Liver (tissue), 3 donors: Measurements from ENCODE around the gene MTA3.

Experiments
- EGR1 ChIP-seq, 2 donors: IDR thresholded peaks; 2 replicates each; pipeline ENCODE4 v1.6.1; 2016 to 2018; ENCODE audit warnings: antibody characterized with exemption in 2 of 2, low read depth in 2 of 2
- FOXA1 ChIP-seq: IDR thresholded peaks from 2 replicates; pipeline ENCODE4 v1.6.1; 2016; ENCODE audit warnings: antibody characterized with exemption
- GABPA ChIP-seq, 2 donors: IDR thresholded peaks in 1 of 2; conservative IDR thresholded peaks in 1 of 2; 2 replicates each; pipeline ENCODE4 v1.6.1; 2016; ENCODE audit warnings: antibody characterized with exemption in 2 of 2, mild to moderate bottlenecking in 1 of 2, moderate library complexity in 1 of 2
- HNF4A ChIP-seq, 2 donors: conservative IDR thresholded peaks; 2 replicates each; pipeline ENCODE4 v1.6.1; 2016; ENCODE audit warnings: antibody characterized with exemption in 2 of 2, mild to moderate bottlenecking in 2 of 2
- RAD21 ChIP-seq, 2 donors: IDR thresholded peaks; 2 replicates each; pipeline ENCODE4 v1.6.1; 2016; ENCODE audit warnings: antibody characterized with exemption in 2 of 2, mild to moderate bottlenecking in 2 of 2
- RXRA ChIP-seq, 2 donors: IDR thresholded peaks; 2 replicates each; pipeline ENCODE4 v1.6.1; 2017 to 2018; ENCODE audit warnings: antibody characterized with exemption in 2 of 2, mild to moderate bottlenecking in 1 of 2
- SP1 ChIP-seq: IDR thresholded peaks from 2 replicates; pipeline ENCODE4 v1.6.1; 2018; ENCODE audit warnings: antibody characterized with exemption, mild to moderate bottlenecking
- TAF1 ChIP-seq: conservative IDR thresholded peaks from 2 replicates; pipeline ENCODE4 v1.6.1; 2016; ENCODE audit warnings: antibody characterized with exemption, mild to moderate bottlenecking
- YY1 ChIP-seq: IDR thresholded peaks from 2 replicates; pipeline ENCODE4 v1.6.1; 2016; ENCODE audit warnings: antibody characterized with exemption, mild to moderate bottlenecking
- TF ChIP-seq, protein P1 (sequence below): fragments of 150-350 bp; IDR thresholded peaks from 2 replicates; pipeline ENCODE4 v1.5.1; 2017; ENCODE audit warnings: improper control_type of control experiment, low read depth, low read length; ENCODE audit not compliant: missing input control
- TF ChIP-seq, protein P2 (sequence below): IDR thresholded peaks from 2 replicates; pipeline ENCODE4 v1.6.1; 2016; ENCODE audit warnings: antibody characterized with exemption
- TF ChIP-seq, protein P3 (sequence below): IDR thresholded peaks from 2 replicates; pipeline ENCODE4 v1.6.1; 2016; ENCODE audit warnings: antibody characterized with exemption, mild to moderate bottlenecking
- TF ChIP-seq, protein P4 (sequence below): IDR thresholded peaks from 2 replicates; pipeline ENCODE4 v1.6.1; 2016; ENCODE audit warnings: antibody characterized with exemption
- donor health status: healthy.
- donor health status: healthy.

DNA sequence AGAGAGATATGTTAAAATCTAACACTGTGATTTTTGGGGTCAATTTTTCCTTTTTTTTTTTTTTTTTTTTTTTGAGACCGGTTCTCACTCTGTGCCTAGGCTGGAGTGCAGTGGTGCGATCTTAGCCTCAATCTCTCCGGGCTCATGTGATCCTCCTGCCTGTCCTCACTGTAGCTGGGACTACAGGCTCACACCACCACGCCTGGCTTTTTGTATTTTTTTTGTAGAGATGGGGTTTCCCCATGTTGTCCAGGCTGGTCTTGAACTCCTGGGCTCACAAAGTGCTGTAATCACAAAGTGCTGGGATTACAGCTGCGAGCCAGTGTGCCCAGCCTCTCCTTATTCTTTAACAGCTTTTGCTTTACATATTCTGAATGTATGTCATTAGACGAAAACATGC, 226.8 kb downstream of the MTA3 start:
- TF ChIP-seq RXRA (IDR thresholded peaks at IDR 0.05) (no peak), TAF1 (no peak), SP1 (no peak), GABPA (IDR thresholded peaks at IDR 0.05 in 1 of 2, conservative IDR thresholded peaks at IDR 0.05 in 1 of 2) (no peak), FOXA1 (no peak), HNF4A (conservative IDR thresholded peaks at IDR 0.05) (no peak), YY1 (no peak), EGR1 (IDR thresholded peaks at IDR 0.05; ENCODE audit: low read depth in 2 of 2) (no peak), RAD21 (IDR thresholded peaks at IDR 0.05) (no peak)
- TF ChIP-seq, protein P1, sequence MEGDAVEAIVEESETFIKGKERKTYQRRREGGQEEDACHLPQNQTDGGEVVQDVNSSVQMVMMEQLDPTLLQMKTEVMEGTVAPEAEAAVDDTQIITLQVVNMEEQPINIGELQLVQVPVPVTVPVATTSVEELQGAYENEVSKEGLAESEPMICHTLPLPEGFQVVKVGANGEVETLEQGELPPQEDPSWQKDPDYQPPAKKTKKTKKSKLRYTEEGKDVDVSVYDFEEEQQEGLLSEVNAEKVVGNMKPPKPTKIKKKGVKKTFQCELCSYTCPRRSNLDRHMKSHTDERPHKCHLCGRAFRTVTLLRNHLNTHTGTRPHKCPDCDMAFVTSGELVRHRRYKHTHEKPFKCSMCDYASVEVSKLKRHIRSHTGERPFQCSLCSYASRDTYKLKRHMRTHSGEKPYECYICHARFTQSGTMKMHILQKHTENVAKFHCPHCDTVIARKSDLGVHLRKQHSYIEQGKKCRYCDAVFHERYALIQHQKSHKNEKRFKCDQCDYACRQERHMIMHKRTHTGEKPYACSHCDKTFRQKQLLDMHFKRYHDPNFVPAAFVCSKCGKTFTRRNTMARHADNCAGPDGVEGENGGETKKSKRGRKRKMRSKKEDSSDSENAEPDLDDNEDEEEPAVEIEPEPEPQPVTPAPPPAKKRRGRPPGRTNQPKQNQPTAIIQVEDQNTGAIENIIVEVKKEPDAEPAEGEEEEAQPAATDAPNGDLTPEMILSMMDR, result no peak
- TF ChIP-seq, protein P2, sequence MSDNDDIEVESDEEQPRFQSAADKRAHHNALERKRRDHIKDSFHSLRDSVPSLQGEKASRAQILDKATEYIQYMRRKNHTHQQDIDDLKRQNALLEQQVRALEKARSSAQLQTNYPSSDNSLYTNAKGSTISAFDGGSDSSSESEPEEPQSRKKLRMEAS, result no peak
- TF ChIP-seq, protein P3, sequence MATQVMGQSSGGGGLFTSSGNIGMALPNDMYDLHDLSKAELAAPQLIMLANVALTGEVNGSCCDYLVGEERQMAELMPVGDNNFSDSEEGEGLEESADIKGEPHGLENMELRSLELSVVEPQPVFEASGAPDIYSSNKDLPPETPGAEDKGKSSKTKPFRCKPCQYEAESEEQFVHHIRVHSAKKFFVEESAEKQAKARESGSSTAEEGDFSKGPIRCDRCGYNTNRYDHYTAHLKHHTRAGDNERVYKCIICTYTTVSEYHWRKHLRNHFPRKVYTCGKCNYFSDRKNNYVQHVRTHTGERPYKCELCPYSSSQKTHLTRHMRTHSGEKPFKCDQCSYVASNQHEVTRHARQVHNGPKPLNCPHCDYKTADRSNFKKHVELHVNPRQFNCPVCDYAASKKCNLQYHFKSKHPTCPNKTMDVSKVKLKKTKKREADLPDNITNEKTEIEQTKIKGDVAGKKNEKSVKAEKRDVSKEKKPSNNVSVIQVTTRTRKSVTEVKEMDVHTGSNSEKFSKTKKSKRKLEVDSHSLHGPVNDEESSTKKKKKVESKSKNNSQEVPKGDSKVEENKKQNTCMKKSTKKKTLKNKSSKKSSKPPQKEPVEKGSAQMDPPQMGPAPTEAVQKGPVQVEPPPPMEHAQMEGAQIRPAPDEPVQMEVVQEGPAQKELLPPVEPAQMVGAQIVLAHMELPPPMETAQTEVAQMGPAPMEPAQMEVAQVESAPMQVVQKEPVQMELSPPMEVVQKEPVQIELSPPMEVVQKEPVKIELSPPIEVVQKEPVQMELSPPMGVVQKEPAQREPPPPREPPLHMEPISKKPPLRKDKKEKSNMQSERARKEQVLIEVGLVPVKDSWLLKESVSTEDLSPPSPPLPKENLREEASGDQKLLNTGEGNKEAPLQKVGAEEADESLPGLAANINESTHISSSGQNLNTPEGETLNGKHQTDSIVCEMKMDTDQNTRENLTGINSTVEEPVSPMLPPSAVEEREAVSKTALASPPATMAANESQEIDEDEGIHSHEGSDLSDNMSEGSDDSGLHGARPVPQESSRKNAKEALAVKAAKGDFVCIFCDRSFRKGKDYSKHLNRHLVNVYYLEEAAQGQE, result no peak
- TF ChIP-seq, protein P4, sequence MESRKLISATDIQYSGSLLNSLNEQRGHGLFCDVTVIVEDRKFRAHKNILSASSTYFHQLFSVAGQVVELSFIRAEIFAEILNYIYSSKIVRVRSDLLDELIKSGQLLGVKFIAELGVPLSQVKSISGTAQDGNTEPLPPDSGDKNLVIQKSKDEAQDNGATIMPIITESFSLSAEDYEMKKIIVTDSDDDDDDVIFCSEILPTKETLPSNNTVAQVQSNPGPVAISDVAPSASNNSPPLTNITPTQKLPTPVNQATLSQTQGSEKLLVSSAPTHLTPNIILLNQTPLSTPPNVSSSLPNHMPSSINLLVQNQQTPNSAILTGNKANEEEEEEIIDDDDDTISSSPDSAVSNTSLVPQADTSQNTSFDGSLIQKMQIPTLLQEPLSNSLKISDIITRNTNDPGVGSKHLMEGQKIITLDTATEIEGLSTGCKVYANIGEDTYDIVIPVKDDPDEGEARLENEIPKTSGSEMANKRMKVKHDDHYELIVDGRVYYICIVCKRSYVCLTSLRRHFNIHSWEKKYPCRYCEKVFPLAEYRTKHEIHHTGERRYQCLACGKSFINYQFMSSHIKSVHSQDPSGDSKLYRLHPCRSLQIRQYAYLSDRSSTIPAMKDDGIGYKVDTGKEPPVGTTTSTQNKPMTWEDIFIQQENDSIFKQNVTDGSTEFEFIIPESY, result no peak
